HepG2 (cell line): Measurements from ENCODE around the gene RAB43.

Experiments
- ATF1 ChIP-seq: IDR thresholded peaks from 2 replicates; pipeline ENCODE4 v1.6.1; 2016; ENCODE audit warnings: mild to moderate bottlenecking, control low read depth
- RBM39 ChIP-seq: fragments of 200-400 bp; formaldehyde crosslinking; IDR thresholded peaks from one replicate; pipeline ENCODE4 v1.6.1; 2018; ENCODE audit warnings: antibody characterized with exemption, mild to moderate bottlenecking, low read depth, low read length; ENCODE audit not compliant: poor library complexity, severe bottlenecking
- TF ChIP-seq, protein P1 (sequence below): IDR thresholded peaks from 2 replicates; pipeline ENCODE4 v1.6.1; 2016; ENCODE audit warnings: missing genetic modification reagents, missing compliant biosample characterization
- TF ChIP-seq, protein P2 (sequence below): sonication (generic); formaldehyde crosslinking; IDR thresholded peaks from 2 replicates; pipeline ENCODE4 v1.4.0; 2020; ENCODE audit warnings: mild to moderate bottlenecking, missing genetic modification reagents

DNA sequence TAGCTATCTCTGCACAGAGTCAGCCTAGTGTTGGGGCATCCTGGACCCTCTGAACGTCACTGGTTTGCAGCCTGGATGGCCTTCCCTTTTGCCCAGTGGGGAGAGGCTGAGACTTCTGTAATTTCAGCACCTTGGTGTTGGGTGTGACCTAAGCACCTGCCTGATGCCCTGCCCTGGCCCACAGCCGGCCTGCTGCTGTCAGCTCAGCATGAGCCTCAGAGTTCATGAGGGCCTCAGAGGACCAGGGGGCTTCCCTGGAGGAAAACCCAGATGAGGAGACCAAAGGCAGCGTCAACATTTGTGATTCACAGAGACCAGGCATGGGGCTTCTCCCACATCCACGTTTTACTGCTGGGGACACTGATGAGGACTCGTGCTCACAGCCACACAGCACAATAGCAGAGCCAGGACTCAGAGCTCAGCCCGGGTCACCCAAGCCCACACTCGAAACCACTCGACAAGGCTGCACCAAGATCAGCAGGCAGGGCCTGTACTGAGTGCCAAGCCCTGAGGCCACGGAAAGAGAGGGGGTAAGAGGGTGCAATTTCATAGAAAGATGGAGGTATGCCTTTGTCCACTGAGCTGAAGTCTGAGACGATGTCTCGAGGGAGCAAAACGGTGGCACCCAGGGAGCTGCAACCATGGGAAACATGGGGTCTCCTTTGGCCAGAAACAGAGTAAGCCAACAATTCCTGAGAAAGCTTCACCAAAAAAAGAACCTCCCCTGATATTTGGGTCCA is 70.9 kb downstream of the RAB43 start:
- TF ChIP-seq ATF1 (CRISPR knock-in tag): no peak
- no peak for TF ChIP-seq RBM39
- TF ChIP-seq, protein P1, sequence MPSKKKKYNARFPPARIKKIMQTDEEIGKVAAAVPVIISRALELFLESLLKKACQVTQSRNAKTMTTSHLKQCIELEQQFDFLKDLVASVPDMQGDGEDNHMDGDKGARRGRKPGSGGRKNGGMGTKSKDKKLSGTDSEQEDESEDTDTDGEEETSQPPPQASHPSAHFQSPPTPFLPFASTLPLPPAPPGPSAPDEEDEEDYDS (CRISPR knock-in tag): no peak
- TF ChIP-seq, protein P2, sequence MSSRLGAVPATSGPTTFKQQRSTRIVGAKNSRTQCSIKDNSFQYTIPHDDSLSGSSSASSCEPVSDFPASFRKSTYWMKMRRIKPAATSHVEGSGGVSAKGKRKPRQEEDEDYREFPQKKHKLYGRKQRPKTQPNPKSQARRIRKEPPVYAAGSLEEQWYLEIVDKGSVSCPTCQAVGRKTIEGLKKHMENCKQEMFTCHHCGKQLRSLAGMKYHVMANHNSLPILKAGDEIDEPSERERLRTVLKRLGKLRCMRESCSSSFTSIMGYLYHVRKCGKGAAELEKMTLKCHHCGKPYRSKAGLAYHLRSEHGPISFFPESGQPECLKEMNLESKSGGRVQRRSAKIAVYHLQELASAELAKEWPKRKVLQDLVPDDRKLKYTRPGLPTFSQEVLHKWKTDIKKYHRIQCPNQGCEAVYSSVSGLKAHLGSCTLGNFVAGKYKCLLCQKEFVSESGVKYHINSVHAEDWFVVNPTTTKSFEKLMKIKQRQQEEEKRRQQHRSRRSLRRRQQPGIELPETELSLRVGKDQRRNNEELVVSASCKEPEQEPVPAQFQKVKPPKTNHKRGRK (CRISPR knock-in tag): no peak
